Measurements from ENCODE around the gene PLD2. TPM values are rescaled to one million over a fixed set of nuclear protein-coding genes. Genes with fewer than 3 reads are reported as not detected.
"Not testable (repeated sequence)": the region's sequence is repeated elsewhere in the genome, so short reads cannot be mapped to it uniquely, and the experiment has no call there.

The PLD2 gene
- total RNA-seq, 4 donors from 2014 or later, result 13.9 to 81.9 (median 18.9) TPM

- Histone ChIP-seq H3K27me3 (no peaks in the 10 kb centered on the region), H3K4me3 (no peak overlapping the region), H3K36me3 (no peaks in the 10 kb centered on the region), H3K27ac (no peak overlapping the region), H3K9me3 (no peaks in the 10 kb centered on the region), H3K4me1 (peaks cover 5 to 30% (median 17%) of the 10 kb centered on the region in 4 donors)
- 100% methylated on average over 3 of the region's 7 CpGs; no CpG with 5 or more reads in 1 of the 2 donors for WGBS, 2 donors (ENCODE audit: low coverage in 1 of 2)
- DNase-seq, result no peak
- in situ Hi-C loops (cut with MboI; ENCODE audit: low pct_ligation_motif_present in 1 of 4, low pct_unique_long_range_greater_than_20kb in 1 of 4, low sequenced_read_pairs in 3 of 4), result no loop called here
- intact Hi-C loops (cut with DNase I; ENCODE audit: low total_unique reads), result no loop called here
- TF ChIP-seq POLR2A (IDR thresholded peaks at IDR 0.05) (no peak), POLR2AphosphoS5 (IDR thresholded peaks at IDR 0.05) (no peak), EP300 (IDR thresholded peaks at IDR 0.05; ENCODE audit: low read depth) (no peak)
- TF ChIP-seq, protein P1, sequence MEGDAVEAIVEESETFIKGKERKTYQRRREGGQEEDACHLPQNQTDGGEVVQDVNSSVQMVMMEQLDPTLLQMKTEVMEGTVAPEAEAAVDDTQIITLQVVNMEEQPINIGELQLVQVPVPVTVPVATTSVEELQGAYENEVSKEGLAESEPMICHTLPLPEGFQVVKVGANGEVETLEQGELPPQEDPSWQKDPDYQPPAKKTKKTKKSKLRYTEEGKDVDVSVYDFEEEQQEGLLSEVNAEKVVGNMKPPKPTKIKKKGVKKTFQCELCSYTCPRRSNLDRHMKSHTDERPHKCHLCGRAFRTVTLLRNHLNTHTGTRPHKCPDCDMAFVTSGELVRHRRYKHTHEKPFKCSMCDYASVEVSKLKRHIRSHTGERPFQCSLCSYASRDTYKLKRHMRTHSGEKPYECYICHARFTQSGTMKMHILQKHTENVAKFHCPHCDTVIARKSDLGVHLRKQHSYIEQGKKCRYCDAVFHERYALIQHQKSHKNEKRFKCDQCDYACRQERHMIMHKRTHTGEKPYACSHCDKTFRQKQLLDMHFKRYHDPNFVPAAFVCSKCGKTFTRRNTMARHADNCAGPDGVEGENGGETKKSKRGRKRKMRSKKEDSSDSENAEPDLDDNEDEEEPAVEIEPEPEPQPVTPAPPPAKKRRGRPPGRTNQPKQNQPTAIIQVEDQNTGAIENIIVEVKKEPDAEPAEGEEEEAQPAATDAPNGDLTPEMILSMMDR (IDR thresholded peaks at IDR 0.05), result no peak
Measured at GRCh38 chr17:4856937-4857314, 50.0 kb downstream of the PLD2 start.

GRCh38 chr17:4857347-4857746 is 50.4 kb downstream of the PLD2 start:
- H3K4me3 ChIP-seq; intact Hi-C loops (cut with DNase I; ENCODE audit: low total_unique reads); H3K36me3 ChIP-seq; DNase-seq; H3K9me3 ChIP-seq; in situ Hi-C loops (cut with MboI; ENCODE audit: low pct_ligation_motif_present in 1 of 4, low pct_unique_long_range_greater_than_20kb in 1 of 4, low sequenced_read_pairs in 3 of 4); H3K27me3 ChIP-seq: not testable (repeated sequence)
- 85 to 95% methylated on average over 5 to 7 of the region's 7 CpGs for WGBS, 2 donors (ENCODE audit: low coverage in 1 of 2)
- H3K4me1 ChIP-seq, result peaks cover 2 to 26% (median 13%) of the 10 kb centered on the region in 4 donors
- peak overlapping the region in 2 of 4 donors; percentile 10 to 54 for H3K27ac ChIP-seq

- in situ Hi-C loops (cut with MboI; ENCODE audit: low pct_ligation_motif_present in 1 of 4, low pct_unique_long_range_greater_than_20kb in 1 of 4, low sequenced_read_pairs in 3 of 4), result no loop called here
- intact Hi-C loops (cut with DNase I; ENCODE audit: low total_unique reads), result no loop called here
- Histone ChIP-seq H3K27me3 (no peaks in the 10 kb centered on the region), H3K27ac (peak overlapping the region; percentile 10 to 59 (median 56)), H3K36me3 (no peaks in the 10 kb centered on the region), H3K4me1 (peaks cover 0 to 24% (median 12%) of the 10 kb centered on the region in 4 donors), H3K9me3 (no peaks in the 10 kb centered on the region), H3K4me3 (no peak overlapping the region)
- 59 to 81% methylated on average over 5 to 7 of the region's 7 CpGs for WGBS, 2 donors (ENCODE audit: low coverage in 1 of 2)
- TF ChIP-seq POLR2A (IDR thresholded peaks at IDR 0.05), result no peak
- TF ChIP-seq, protein P1 (IDR thresholded peaks at IDR 0.05), result no peak
- TF ChIP-seq EP300 (IDR thresholded peaks at IDR 0.05; ENCODE audit: low read depth), result no peak
- no peak for TF ChIP-seq POLR2AphosphoS5 (IDR thresholded peaks at IDR 0.05)
- no peak for DNase-seq
Measured at GRCh38 chr17:4858068-4858881, 51.3 kb downstream of the PLD2 start.

DNA sequence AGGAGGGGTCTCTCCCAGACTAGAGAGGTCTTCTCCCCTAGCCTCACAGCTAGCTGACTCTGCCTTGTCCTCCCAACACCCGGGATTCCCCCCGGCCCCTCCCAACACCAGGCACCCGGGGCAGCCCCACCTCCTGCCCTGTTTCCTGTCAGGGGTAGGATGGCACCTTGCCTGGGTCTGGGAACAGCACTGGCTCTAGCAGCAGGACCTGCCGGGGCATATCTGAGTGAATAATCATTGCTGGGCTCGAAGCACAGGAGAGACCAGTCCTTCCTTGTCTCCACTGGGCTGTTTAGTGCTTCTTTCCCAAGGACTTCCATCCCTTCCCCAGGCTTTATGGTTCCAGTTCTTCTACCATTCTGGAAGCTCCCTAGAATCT is 51.9 kb downstream of the PLD2 start:
- Histone ChIP-seq H3K27ac (peak overlapping the region; percentile 10 to 59 (median 56)), H3K27me3 (no peaks in the 10 kb centered on the region), H3K36me3 (no peaks in the 10 kb centered on the region), H3K4me3 (no peak overlapping the region), H3K9me3 (no peaks in the 10 kb centered on the region), H3K4me1 (peaks cover 0 to 24% (median 12%) of the 10 kb centered on the region in 4 donors)
- in situ Hi-C loops (cut with MboI; ENCODE audit: low pct_ligation_motif_present in 1 of 4, low pct_unique_long_range_greater_than_20kb in 1 of 4, low sequenced_read_pairs in 3 of 4), result no loop called here
- intact Hi-C loops (cut with DNase I; ENCODE audit: low total_unique reads), result no loop called here
- 0 to 31% methylated on average over 3 to 5 of the region's 5 CpGs for WGBS, 2 donors (ENCODE audit: low coverage in 1 of 2)
- TF ChIP-seq, protein P1 (IDR thresholded peaks at IDR 0.05), result no peak
- no peak for TF ChIP-seq POLR2AphosphoS5 (IDR thresholded peaks at IDR 0.05)
- no peak for TF ChIP-seq POLR2A (IDR thresholded peaks at IDR 0.05)
- TF ChIP-seq EP300 (IDR thresholded peaks at IDR 0.05; ENCODE audit: low read depth), result no peak
- DNase-seq, result peak; percentile 40
